ENCODE measurements around the gene POU6F2. TPM values are rescaled to one million over a fixed set of nuclear protein-coding genes. Genes with fewer than 3 reads are reported as not detected.

The POU6F2 gene
- polyA plus RNA-seq, 1 experiment = not detected

DNA sequence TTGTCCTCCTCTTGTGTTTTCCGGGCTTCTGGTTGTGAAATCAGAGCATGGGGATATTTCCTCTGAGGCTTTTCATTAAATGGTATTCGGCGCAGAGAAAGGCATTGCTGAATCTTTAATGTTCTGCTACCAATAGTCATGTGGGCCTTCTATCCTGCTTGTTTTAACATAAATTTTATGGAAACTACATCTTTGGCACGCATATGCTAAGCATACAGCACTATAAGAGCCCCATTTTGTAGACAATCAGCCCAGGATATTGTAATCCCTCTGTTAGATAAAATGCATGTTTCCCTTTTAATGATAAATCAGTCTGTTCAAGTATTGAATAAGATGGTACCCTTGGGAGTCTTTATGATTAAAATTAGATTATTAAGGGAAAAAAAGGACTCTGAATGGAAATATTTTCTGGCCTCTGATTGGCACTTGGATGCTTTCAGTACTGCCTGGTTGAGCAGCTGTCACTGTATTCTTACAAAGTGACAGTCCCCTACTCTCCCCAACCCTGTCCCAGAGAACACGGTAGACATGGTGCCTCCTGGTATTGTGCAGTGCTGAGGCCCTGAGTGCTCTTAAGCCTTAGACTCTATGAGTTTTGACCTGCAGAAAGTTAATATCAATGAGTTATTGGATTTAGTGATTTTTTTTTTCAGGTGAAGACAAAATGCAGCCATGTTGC is 256.3 kb downstream of the POU6F2 start:
- no peak for DNase-seq (ENCODE audit: low read depth)
- no peak overlapping the region for H3K4me3 ChIP-seq (ENCODE audit: low read depth, low read length)
- no peaks in the 10 kb centered on the region for H3K27me3 ChIP-seq (ENCODE audit: control insufficient read depth, insufficient read depth, low read length)
- ChIA-PET POLR2A (no interaction called here), CTCF (no interaction called here)
- H3K36me3 ChIP-seq (ENCODE audit: control insufficient read depth, insufficient read depth, low read length) = no peaks in the 10 kb centered on the region
- no peak for TF ChIP-seq CTCF (IDR thresholded peaks at IDR 0.05; ENCODE audit: insufficient read depth, low read depth, low read length)

GRCh38 chr7:39238234-39238869 is 260.6 kb downstream of the POU6F2 start:
- ChIA-PET POLR2A (no interaction called here), CTCF (no interaction called here)
- Histone ChIP-seq H3K27me3 (ENCODE audit: control insufficient read depth, insufficient read depth, low read length) (no peaks in the 10 kb centered on the region), H3K36me3 (ENCODE audit: control insufficient read depth, insufficient read depth, low read length) (no peaks in the 10 kb centered on the region), H3K4me3 (ENCODE audit: low read depth, low read length) (no peak overlapping the region)
- DNase-seq (ENCODE audit: low read depth) = no peak
- TF ChIP-seq CTCF (IDR thresholded peaks at IDR 0.05; ENCODE audit: insufficient read depth, low read depth, low read length) = no peak

DNA sequence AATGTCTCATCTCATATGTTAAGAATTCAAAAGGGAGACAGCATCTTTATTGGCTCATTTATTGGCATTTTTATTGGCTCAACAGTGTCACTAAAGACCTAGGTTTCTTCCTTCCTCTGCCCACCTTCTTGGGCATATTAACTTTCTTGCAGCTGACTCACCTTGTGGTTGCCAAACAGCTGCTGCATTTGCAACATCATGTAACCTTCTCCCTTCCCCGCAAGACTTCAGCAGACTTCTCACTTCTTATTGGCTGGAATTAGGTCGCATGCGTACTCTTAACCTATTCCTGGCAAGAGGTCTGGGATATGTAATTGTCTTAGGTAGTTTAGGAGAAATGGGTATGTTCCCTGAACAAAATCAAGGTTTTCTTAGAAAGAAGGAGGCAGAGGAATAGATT is 263.2 kb downstream of the POU6F2 start:
- no peak for DNase-seq (ENCODE audit: low read depth)
- POLR2A ChIA-PET = no interaction called here

DNA sequence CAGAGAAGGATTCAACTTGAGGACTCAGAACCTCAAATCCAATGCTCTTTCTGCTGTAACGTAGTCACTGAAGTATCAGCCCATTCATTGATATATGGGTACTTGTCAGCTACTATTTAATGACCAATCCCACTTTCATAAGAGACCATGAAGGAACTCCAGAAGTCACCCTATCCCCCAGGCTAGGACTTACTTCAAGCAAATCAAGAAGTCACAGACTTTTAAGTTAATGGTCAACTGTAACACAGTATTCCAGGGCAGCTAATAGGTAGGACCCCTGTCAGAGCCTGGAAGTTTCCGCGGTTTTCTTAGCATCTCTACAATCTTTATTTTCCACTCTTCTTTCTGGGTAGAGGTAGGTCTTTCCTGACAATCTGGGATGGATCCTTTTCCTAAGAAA is 269.9 kb downstream of the POU6F2 start:
- Histone ChIP-seq H3K4me3 (ENCODE audit: low read depth, low read length) (no peak overlapping the region), H3K27me3 (ENCODE audit: control insufficient read depth, insufficient read depth, low read length) (no peaks in the 10 kb centered on the region), H3K36me3 (ENCODE audit: control insufficient read depth, insufficient read depth, low read length) (no peaks in the 10 kb centered on the region)
- ChIA-PET POLR2A (interaction anchor here (0.6 kb wide), 1 partner anchor 815 kb away, joined by 3 read pairs; no protein-coding TSS in a partner anchor), CTCF (interaction anchor here (1.0 kb wide), 1 partner anchor 11 kb away, joined by 5 read pairs; no protein-coding TSS in a partner anchor)
- no peak for TF ChIP-seq CTCF (IDR thresholded peaks at IDR 0.05; ENCODE audit: insufficient read depth, low read depth, low read length)
- no peak for DNase-seq (ENCODE audit: low read depth)

More for the DNA sequence above, 263.2 kb downstream of the POU6F2 start:
- Histone ChIP-seq H3K4me3 (ENCODE audit: low read depth, low read length) (no peak overlapping the region), H3K36me3 (ENCODE audit: control insufficient read depth, insufficient read depth, low read length) (no peaks in the 10 kb centered on the region), H3K27me3 (ENCODE audit: control insufficient read depth, insufficient read depth, low read length) (no peaks in the 10 kb centered on the region)
- CTCF ChIA-PET = no interaction called here
- no peak for TF ChIP-seq CTCF (IDR thresholded peaks at IDR 0.05; ENCODE audit: insufficient read depth, low read depth, low read length)

- DNase-seq (ENCODE audit: low read depth) = no peak
- TF ChIP-seq CTCF (IDR thresholded peaks at IDR 0.05; ENCODE audit: insufficient read depth, low read depth, low read length) = no peak
- ChIA-PET POLR2A (no interaction called here), CTCF (interaction anchor here (1.0 kb wide), 1 partner anchor 11 kb away, joined by 5 read pairs; no protein-coding TSS in a partner anchor)
- Histone ChIP-seq H3K27me3 (ENCODE audit: control insufficient read depth, insufficient read depth, low read length) (no peaks in the 10 kb centered on the region), H3K36me3 (ENCODE audit: control insufficient read depth, insufficient read depth, low read length) (no peaks in the 10 kb centered on the region), H3K4me3 (ENCODE audit: low read depth, low read length) (no peak overlapping the region)
Observed at GRCh38 chr7:39248041-39248691, 270.5 kb downstream of the POU6F2 start.

Measured in BJ (cell line).